Activated CD4-positive, alpha-beta memory T cell treated with anti-CD3 and anti-CD28 coated beads, Interleukin-2, amount 10 ng/mL, durations not matched to agents 7 days and 5 days (primary cell): ENCODE results near the gene BLVRB. TPM values are rescaled to one million over a fixed set of nuclear protein-coding genes. Genes with fewer than 3 reads are reported as not detected.
A peak's percentile ranks its signal among the peaks of the same experiment; 100 is the strongest.
"Not testable (repeated sequence)": the region's sequence is repeated elsewhere in the genome, so short reads cannot be mapped to it uniquely, and the experiment has no call there.

Experiments used
- CTCF ChIA-PET: fragments of 350-600 bp; sonication (Branson Sonifier 250); formaldehyde crosslinking; loops from one replicate; lab custom pipeline; 2021; ENCODE audit warnings: antibody characterized with exemption, inconsistent platforms; lab: Charles Lee
- POLR2A ChIA-PET: fragments of 350-600 bp; sonication (Branson Sonifier 250); formaldehyde crosslinking; loops from one replicate; lab custom pipeline; 2021; ENCODE audit warnings: antibody characterized with exemption; lab: Charles Lee
- DNase-seq: peaks from one replicate; pipeline ENCODE4 v3.0.0-alpha.2; 2020
- H3K27ac Mint-ChIP-seq: one replicate; pipeline ENCODE4 v1.8.0; 2021; ENCODE audit warnings: mild to moderate bottlenecking, mixed read lengths
- H3K27me3 Mint-ChIP-seq: one replicate; pipeline ENCODE4 v1.8.0; 2021; ENCODE audit warnings: mixed read lengths
- H3K36me3 Mint-ChIP-seq: one replicate; pipeline ENCODE4 v1.8.0; 2021; ENCODE audit warnings: low read depth, mixed read lengths
- H3K4me1 Mint-ChIP-seq: one replicate; pipeline ENCODE4 v1.8.0; 2021; ENCODE audit warnings: mixed read lengths
- H3K4me3 Mint-ChIP-seq: one replicate; pipeline ENCODE4 v1.8.0; 2021; ENCODE audit warnings: mild to moderate bottlenecking, mixed read lengths
- H3K9me3 Mint-ChIP-seq: one replicate; pipeline ENCODE4 v1.8.0; 2021; ENCODE audit warnings: mixed read lengths
- total RNA-seq, 2 experiments: library from RNA; stranded (reverse); gene quantifications; one replicate each; pipeline ENCODE4 v1.2.3, GENCODE V29; 2021

The BLVRB gene
- total RNA-seq, 2 experiments from 2014 or later: 20.1 to 20.5 TPM

GRCh38 chr19:40457953-40458596, 7.5 kb downstream of the BLVRB start:
- Mint-ChIP-seq H3K4me1 (peaks cover 5% of the 10 kb centered on the region), H3K9me3 (no peaks in the 10 kb centered on the region), H3K4me3 (no peak overlapping the region), H3K36me3 (no peaks in the 10 kb centered on the region), H3K27me3 (no peaks in the 10 kb centered on the region), H3K27ac (no peak overlapping the region)
- DNase-seq: no peak
- POLR2A ChIA-PET: no interaction called here
- CTCF ChIA-PET: no interaction called here

DNA sequence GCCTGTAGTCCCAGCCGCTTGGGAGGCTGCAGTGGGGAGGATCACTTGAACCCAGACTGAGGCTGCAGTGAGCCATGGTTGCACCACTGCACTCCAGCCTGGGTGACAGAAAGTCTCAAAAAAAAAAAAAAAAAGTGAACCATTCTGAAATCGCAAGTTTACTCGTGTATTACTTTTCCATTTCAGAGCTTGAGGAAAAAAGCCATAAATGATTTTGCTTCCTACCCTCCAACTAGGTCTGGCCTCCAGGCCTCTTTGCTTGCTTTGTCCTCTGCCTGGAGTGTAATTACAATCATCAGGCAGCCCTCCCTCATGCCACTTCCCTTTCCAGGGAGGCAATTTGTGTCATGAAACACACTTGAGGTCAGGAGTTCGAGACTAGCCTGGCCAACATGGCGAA, 8.5 kb downstream of the BLVRB start:
- Mint-ChIP-seq H3K4me3 (no peak overlapping the region), H3K36me3 (no peaks in the 10 kb centered on the region), H3K27me3 (no peaks in the 10 kb centered on the region), H3K4me1 (peaks cover 3% of the 10 kb centered on the region), H3K27ac (no peak overlapping the region), H3K9me3 (no peaks in the 10 kb centered on the region)
- POLR2A ChIA-PET: interaction anchor here (0.7 kb wide), 1 partner anchor 109 kb away, joined by 3 read pairs; the partner anchor contains the start of genes C19orf47 and PLD3
- DNase-seq: no peak
- CTCF ChIA-PET: no interaction called here

- ChIA-PET CTCF (interaction anchor here (1.0 to 1.7 kb wide), 2 partner anchors 11 to 149 kb away, joined by 3 to 13 read pairs; partner anchors contain the start of gene BLVRB), POLR2A (interaction anchor here (1.6 kb wide), 1 partner anchor 29 kb away, joined by 3 read pairs; no protein-coding TSS in a partner anchor)
These were observed 11.6 kb downstream of the BLVRB start for GRCh38 chr19:40453943-40454342.

GRCh38 chr19:40453151-40453735, 12.3 kb downstream of the BLVRB start:
- Mint-ChIP-seq H3K27ac (no peak overlapping the region), H3K9me3 (no peaks in the 10 kb centered on the region), H3K27me3 (no peaks in the 10 kb centered on the region), H3K36me3 (no peaks in the 10 kb centered on the region), H3K4me3 (no peak overlapping the region), H3K4me1 (no peaks in the 10 kb centered on the region)
- ChIA-PET CTCF (interaction anchor here (1.0 to 1.7 kb wide), 2 partner anchors 12 to 148 kb away, joined by 3 to 13 read pairs; partner anchors contain the start of gene BLVRB), POLR2A (interaction anchor here (1.6 kb wide), 1 partner anchor 29 kb away, joined by 3 read pairs; no protein-coding TSS in a partner anchor)
- no peak for DNase-seq

More at GRCh38 chr19:40453943-40454342, 11.6 kb downstream of the BLVRB start:
- H3K4me3 Mint-ChIP-seq, H3K9me3 Mint-ChIP-seq, H3K27ac Mint-ChIP-seq, H3K36me3 Mint-ChIP-seq, H3K4me1 Mint-ChIP-seq, DNase-seq, H3K27me3 Mint-ChIP-seq: not testable (repeated sequence)

- no peak overlapping the region for H3K27ac Mint-ChIP-seq
- no peaks in the 10 kb centered on the region for H3K4me1 Mint-ChIP-seq
- no peak for DNase-seq
- H3K9me3 Mint-ChIP-seq: no peaks in the 10 kb centered on the region
- H3K36me3 Mint-ChIP-seq: no peaks in the 10 kb centered on the region
- H3K4me3 Mint-ChIP-seq: no peak overlapping the region
- POLR2A ChIA-PET: no interaction called here
- CTCF ChIA-PET: interaction anchor here (0.7 kb wide), 1 partner anchor 12 kb away, joined by 3 read pairs; no protein-coding TSS in a partner anchor
- H3K27me3 Mint-ChIP-seq: no peaks in the 10 kb centered on the region
These were observed 13.5 kb downstream of the BLVRB start for GRCh38 chr19:40452016-40452415.

GRCh38 chr19:40450664-40451063, 14.9 kb downstream of the BLVRB start:
- no peaks in the 10 kb centered on the region for H3K27me3 Mint-ChIP-seq
- no peak overlapping the region for H3K27ac Mint-ChIP-seq
- POLR2A ChIA-PET: no interaction called here
- no peak for DNase-seq
- CTCF ChIA-PET: interaction anchor here (2.4 kb wide), 1 partner anchor 14 kb away, joined by 13 read pairs; the partner anchor contains the start of gene BLVRB
- no peaks in the 10 kb centered on the region for H3K36me3 Mint-ChIP-seq
- no peaks in the 10 kb centered on the region for H3K4me1 Mint-ChIP-seq
- H3K9me3 Mint-ChIP-seq: no peaks in the 10 kb centered on the region
- H3K4me3 Mint-ChIP-seq: no peak overlapping the region

DNA sequence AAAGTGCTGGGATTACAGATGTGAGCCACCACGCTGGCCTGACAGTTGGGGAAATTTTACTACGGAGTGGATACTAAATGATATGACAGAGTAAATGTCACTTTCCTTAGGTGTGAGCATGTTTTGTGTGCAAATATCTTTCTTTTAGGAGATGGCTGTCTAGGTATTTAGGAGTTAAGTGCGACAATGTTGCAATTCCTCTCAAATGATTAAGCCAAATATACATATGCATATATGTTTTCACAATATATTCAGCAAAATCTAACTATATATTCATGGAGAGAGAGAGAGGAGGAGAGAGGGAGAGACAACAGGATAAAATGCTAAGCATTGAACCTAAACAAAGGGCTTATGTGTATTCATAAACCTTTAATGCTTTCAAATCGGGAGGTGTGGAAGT, 16.0 kb downstream of the BLVRB start:
- H3K27me3 Mint-ChIP-seq: no peaks in the 10 kb centered on the region
- H3K27ac Mint-ChIP-seq: no peak overlapping the region
- POLR2A ChIA-PET: no interaction called here
- DNase-seq: no peak
- no peaks in the 10 kb centered on the region for H3K9me3 Mint-ChIP-seq
- no peak overlapping the region for H3K4me3 Mint-ChIP-seq
- H3K4me1 Mint-ChIP-seq: peaks cover 6% of the 10 kb centered on the region
- CTCF ChIA-PET: interaction anchor here (2.4 kb wide), 1 partner anchor 15 kb away, joined by 13 read pairs; the partner anchor contains the start of gene BLVRB
- no peaks in the 10 kb centered on the region for H3K36me3 Mint-ChIP-seq

DNA sequence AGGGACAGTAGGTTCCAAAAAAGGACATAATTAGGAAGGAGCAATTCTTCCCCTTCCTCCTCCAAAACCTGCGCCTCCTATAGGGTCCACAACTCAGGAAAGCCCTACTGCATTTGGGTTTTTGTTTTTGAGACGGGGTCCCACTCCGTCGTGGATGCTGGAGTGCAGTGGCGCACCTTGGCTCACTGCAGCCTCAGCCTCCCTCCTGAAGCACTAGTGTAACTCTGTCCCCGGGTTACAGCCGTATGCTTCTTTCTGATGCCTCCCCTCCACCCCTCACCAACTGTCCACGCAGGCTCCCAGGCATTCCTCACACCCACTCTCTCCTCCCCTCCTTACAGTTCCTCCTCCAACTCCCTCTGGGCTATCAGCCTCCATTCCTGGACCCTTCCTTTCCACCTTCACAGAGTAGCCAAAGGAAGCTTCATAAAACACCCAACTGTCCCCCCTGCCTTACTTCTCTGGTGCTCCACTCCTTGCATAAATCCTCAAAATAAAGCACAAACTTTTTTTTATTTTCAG, 19.2 kb downstream of the BLVRB start:
- H3K36me3 Mint-ChIP-seq: peaks cover 13% of the 10 kb centered on the region
- no peak overlapping the region for H3K27ac Mint-ChIP-seq
- H3K4me1 Mint-ChIP-seq: peaks cover 18% of the 10 kb centered on the region
- no peaks in the 10 kb centered on the region for H3K9me3 Mint-ChIP-seq
- DNase-seq: no peak
- no peaks in the 10 kb centered on the region for H3K27me3 Mint-ChIP-seq
- CTCF ChIA-PET: no interaction called here
- POLR2A ChIA-PET: interaction anchor here (1.0 kb wide), 1 partner anchor 19 kb away, joined by 5 read pairs; the partner anchor contains the start of gene BLVRB
- H3K4me3 Mint-ChIP-seq: peak overlapping the region; percentile 44

GRCh38 chr19:40445780-40446262, 19.7 kb downstream of the BLVRB start:
- CTCF ChIA-PET: interaction anchor here (4.7 kb wide), 1 partner anchor 19 kb away, joined by 30 read pairs; the partner anchor contains the start of gene BLVRB
- Mint-ChIP-seq H3K4me3 (peak overlapping the region; percentile 44), H3K36me3 (peaks cover 18% of the 10 kb centered on the region), H3K4me1 (peaks cover 21% of the 10 kb centered on the region), H3K27me3 (no peaks in the 10 kb centered on the region), H3K9me3 (no peaks in the 10 kb centered on the region), H3K27ac (no peak overlapping the region)
- no peak for DNase-seq
- POLR2A ChIA-PET: interaction anchor here (1.0 to 4.0 kb wide), 2 partner anchors 19 to 20 kb away, joined by 5 to 26 read pairs; partner anchors contain the start of gene BLVRB

GRCh38 chr19:40444825-40445312, 20.7 kb downstream of the BLVRB start:
- ChIA-PET CTCF (interaction anchor here (3.4 to 4.7 kb wide), 2 partner anchors 20 to 24 kb away, joined by 25 to 30 read pairs; partner anchors contain the start of gene BLVRB), POLR2A (interaction anchor here (2.9 to 4.0 kb wide), 2 partner anchors 20 to 24 kb away, joined by 25 to 26 read pairs; partner anchors contain the start of gene BLVRB)
- Mint-ChIP-seq H3K27me3 (no peaks in the 10 kb centered on the region), H3K4me1 (peaks cover 21% of the 10 kb centered on the region), H3K27ac (peak overlapping the region; percentile 97), H3K4me3 (peak overlapping the region; percentile 99), H3K9me3 (no peaks in the 10 kb centered on the region), H3K36me3 (peaks cover 26% of the 10 kb centered on the region)
- DNase-seq: no peak

- Mint-ChIP-seq H3K27ac (peak within 1 kb of the TSS; percentile 97), H3K9me3 (no peaks in the 10 kb centered on the region), H3K27me3 (no peaks in the 10 kb centered on the region), H3K4me1 (peaks cover 21% of the 10 kb centered on the region), H3K36me3 (peaks cover 26% of the 10 kb centered on the region), H3K4me3 (peak within 1 kb of the TSS; percentile 99)
- CTCF ChIA-PET: interaction anchor here (0.8 to 4.7 kb wide), 4 partner anchors 18 to 127 kb away, joined by 3 to 30 read pairs (median 14); partner anchors contain the start of genes BLVRB and SERTAD1
- POLR2A ChIA-PET: interaction anchor here (1.3 to 4.0 kb wide), 10 partner anchors 11 to 161 kb away, joined by 3 to 26 read pairs (median 10); partner anchors contain the start of genes BLVRB, C19orf47, PLD3 and SERTAD1
- DNase-seq: peak; percentile 98
These were observed 21.3 kb downstream of the BLVRB start, which contains the start of gene SERTAD3 for GRCh38 chr19:40444000-40444824. SERTAD3 (minus strand) TSS chr19:40444335; CDS start chr19:40442080, 2,255 bp downstream.
